ENCODE measurements around the gene HOXD4. TPM values are rescaled to one million over a fixed set of nuclear protein-coding genes. Genes with fewer than 3 reads are reported as not detected.

HOXD4 gene
- total RNA-seq, 4 donors from 2014 or later: 3.8 to 17.1 (median 16.6) TPM

GRCh38 chr2:176117823-176118371 is 33.5 kb upstream of the HOXD4 start:
- TF ChIP-seq POLR2A (IDR thresholded peaks at IDR 0.05): no peak
- TF ChIP-seq EP300 (IDR thresholded peaks at IDR 0.05): no peak
- no peak for TF ChIP-seq CTCF (IDR thresholded peaks at IDR 0.05)
- Histone ChIP-seq H3K4me3 (peak overlapping the region in 1 of 4 donors; percentile 29), H3K9me3 (no peaks in the 10 kb centered on the region), H3K4me1 (peaks cover 0 to 33% (median 4%) of the 10 kb centered on the region in 4 donors), H3K36me3 (no peaks in the 10 kb centered on the region), H3K27ac (peak overlapping the region in 1 of 4 donors; percentile 16), H3K27me3 (peaks cover 9 to 100% of the 10 kb centered on the region in 2 donors)
- DNase-seq (ENCODE audit: low spot score in 2 of 2): no peak
- WGBS, 2 donors: 16 to 19% methylated on average over 11 of the region's 11 CpGs

- TF ChIP-seq CTCF (IDR thresholded peaks at IDR 0.05): peak in 2 of 5 experiments; percentile 14 to 15
- no peak for TF ChIP-seq EP300 (IDR thresholded peaks at IDR 0.05)
- TF ChIP-seq POLR2A (IDR thresholded peaks at IDR 0.05): no peak
- DNase-seq (ENCODE audit: low spot score in 2 of 2): no peak
- H3K27me3 ChIP-seq: peaks cover 10 to 100% of the 10 kb centered on the region in 2 donors
- H3K4me1 ChIP-seq: peaks cover 0 to 42% (median 6%) of the 10 kb centered on the region in 4 donors
- 20 to 28% methylated on average over 24 of the region's 24 CpGs for WGBS, 2 donors
- H3K9me3 ChIP-seq: no peaks in the 10 kb centered on the region
- H3K27ac ChIP-seq: no peak overlapping the region
- H3K36me3 ChIP-seq: no peaks in the 10 kb centered on the region
- H3K4me3 ChIP-seq: no peak overlapping the region
These were observed 32.6 kb upstream of the HOXD4 start for GRCh38 chr2:176118601-176119339.

GRCh38 chr2:176120364-176121189 is 30.8 kb upstream of the HOXD4 start:
- H3K27me3 ChIP-seq: peaks cover 10 to 100% of the 10 kb centered on the region in 2 donors
- no peak for DNase-seq (ENCODE audit: low spot score in 2 of 2)
- H3K27ac ChIP-seq: no peak overlapping the region

GRCh38 chr2:176121190-176122051 is 29.9 kb upstream of the HOXD4 start:
- peak overlapping the region in 2 of 4 donors; percentile 11 to 81 for H3K27ac ChIP-seq
- DNase-seq (ENCODE audit: low spot score in 2 of 2): no peak
- H3K27me3 ChIP-seq: peaks cover 10 to 99% of the 10 kb centered on the region in 2 donors
- no peak for TF ChIP-seq CTCF (IDR thresholded peaks at IDR 0.05)
- no peak for TF ChIP-seq EP300 (IDR thresholded peaks at IDR 0.05)
- TF ChIP-seq POLR2A (IDR thresholded peaks at IDR 0.05): no peak
- H3K36me3 ChIP-seq: no peaks in the 10 kb centered on the region
- peak overlapping the region in 2 of 4 donors; percentile 41 to 60 for H3K4me3 ChIP-seq
- no peaks in the 10 kb centered on the region for H3K9me3 ChIP-seq
- 20 to 30% methylated on average over 37 to 53 of the region's 53 CpGs for WGBS, 2 donors
- H3K4me1 ChIP-seq: peaks cover 0 to 36% (median 6%) of the 10 kb centered on the region in 4 donors

More at GRCh38 chr2:176120364-176121189, 30.8 kb upstream of the HOXD4 start:
- H3K4me1 ChIP-seq: peaks cover 0 to 43% (median 6%) of the 10 kb centered on the region in 4 donors
- WGBS, 2 donors: 61 to 62% methylated on average over 13 of the region's 13 CpGs
- H3K9me3 ChIP-seq: no peaks in the 10 kb centered on the region
- no peak overlapping the region for H3K4me3 ChIP-seq
- H3K36me3 ChIP-seq: no peaks in the 10 kb centered on the region
- TF ChIP-seq EP300 (IDR thresholded peaks at IDR 0.05): no peak
- TF ChIP-seq CTCF (IDR thresholded peaks at IDR 0.05): no peak
- TF ChIP-seq POLR2A (IDR thresholded peaks at IDR 0.05): no peak
